HEK293 (cell line): Measurements from ENCODE around the gene SLCO4A1.

ENCODE experiments used
- KLF16 ChIP-seq: fragments of 450-650 bp; formaldehyde crosslinking; IDR thresholded peaks from 2 replicates; pipeline ENCODE4 v1.5.1; 2017; ENCODE audit warnings: missing biosample characterization, missing genetic modification characterization
- KLF8 ChIP-seq: fragments of 450-650 bp; formaldehyde crosslinking; IDR thresholded peaks from 2 replicates; pipeline ENCODE4 v1.5.1; 2016; ENCODE audit warnings: missing biosample characterization, missing genetic modification characterization
- REPIN1 ChIP-seq: fragments of 450-650 bp; formaldehyde crosslinking; IDR thresholded peaks from 2 replicates; pipeline ENCODE4 v1.5.1; 2017; ENCODE audit warnings: missing biosample characterization, missing genetic modification characterization, low read depth
- SP3 ChIP-seq: fragments of 450-650 bp; formaldehyde crosslinking; IDR thresholded peaks from 2 replicates; pipeline ENCODE4 v1.5.1; 2016; ENCODE audit warnings: missing biosample characterization, missing genetic modification characterization
- ZBTB20 ChIP-seq: fragments of 450-650 bp; formaldehyde crosslinking; IDR thresholded peaks from 2 replicates; pipeline ENCODE4 v1.5.1; 2016; ENCODE audit warnings: missing biosample characterization, missing genetic modification characterization
- ZFHX2 ChIP-seq: fragments of 450-650 bp; formaldehyde crosslinking; conservative IDR thresholded peaks from 2 replicates; pipeline ENCODE4 v1.5.1; 2016; ENCODE audit warnings: missing biosample characterization, missing genetic modification characterization
- ZNF138 ChIP-seq: fragments of 450-650 bp; formaldehyde crosslinking; IDR thresholded peaks from 2 replicates; pipeline ENCODE4 v1.5.1; 2016; ENCODE audit warnings: missing biosample characterization, missing genetic modification characterization, borderline replicate concordance
- ZNF175 ChIP-seq: fragments of 450-650 bp; formaldehyde crosslinking; IDR thresholded peaks from 2 replicates; pipeline ENCODE4 v1.5.1; 2016; ENCODE audit warnings: missing biosample characterization, missing genetic modification characterization
- ZNF211 ChIP-seq: fragments of 450-650 bp; formaldehyde crosslinking; IDR thresholded peaks from 2 replicates; pipeline ENCODE4 v1.5.1; 2016; ENCODE audit warnings: low read depth, missing biosample characterization, missing genetic modification characterization
- ZNF223 ChIP-seq: fragments of 450-650 bp; formaldehyde crosslinking; IDR thresholded peaks from 2 replicates; pipeline ENCODE4 v1.5.1; 2016; ENCODE audit warnings: missing biosample characterization, missing genetic modification characterization
- ZNF239 ChIP-seq: fragments of 450-650 bp; formaldehyde crosslinking; IDR thresholded peaks from 2 replicates; pipeline ENCODE4 v1.5.1; 2016; ENCODE audit warnings: missing biosample characterization, missing genetic modification characterization
- ZNF335 ChIP-seq: fragments of 450-650 bp; formaldehyde crosslinking; conservative IDR thresholded peaks from 2 replicates; pipeline ENCODE4 v1.5.1; 2016; ENCODE audit warnings: missing biosample characterization, missing genetic modification characterization
- ZNF341 ChIP-seq: fragments of 450-650 bp; formaldehyde crosslinking; IDR thresholded peaks from 2 replicates; pipeline ENCODE4; 2016; ENCODE audit warnings: low read depth, missing biosample characterization, missing genetic modification characterization
- ZNF350 ChIP-seq: fragments of 450-650 bp; formaldehyde crosslinking; IDR thresholded peaks from 2 replicates; pipeline ENCODE4 v1.5.0; 2017; ENCODE audit warnings: missing biosample characterization, mild to moderate bottlenecking, missing genetic modification characterization
- ZNF366 ChIP-seq: fragments of 450-650 bp; formaldehyde crosslinking; conservative IDR thresholded peaks from 2 replicates; pipeline ENCODE4 v1.5.1; 2016; ENCODE audit warnings: missing biosample characterization, missing genetic modification characterization
- ZNF416 ChIP-seq: fragments of 450-650 bp; formaldehyde crosslinking; IDR thresholded peaks from 2 replicates; pipeline ENCODE4 v1.5.1; 2016; ENCODE audit warnings: missing biosample characterization, missing genetic modification characterization
- ZNF473 ChIP-seq: fragments of 450-650 bp; formaldehyde crosslinking; IDR thresholded peaks from 2 replicates; pipeline ENCODE4 v1.5.1; 2017; ENCODE audit warnings: missing biosample characterization, missing genetic modification characterization
- ZNF555 ChIP-seq: fragments of 450-650 bp; formaldehyde crosslinking; conservative IDR thresholded peaks from 2 replicates; pipeline ENCODE4 v1.5.1; 2017; ENCODE audit warnings: missing biosample characterization, mild to moderate bottlenecking, missing genetic modification characterization, inconsistent platforms
- ZNF561 ChIP-seq: fragments of 450-650 bp; IDR thresholded peaks from 2 replicates; pipeline ENCODE4 v1.5.1; 2018; ENCODE audit warnings: missing biosample characterization, missing genetic modification characterization, borderline replicate concordance
- ZNF596 ChIP-seq: fragments of 450-650 bp; IDR thresholded peaks from 2 replicates; pipeline ENCODE4 v1.5.0; 2018; ENCODE audit warnings: missing biosample characterization, mild to moderate bottlenecking, missing genetic modification characterization, moderate library complexity
- ZNF610 ChIP-seq: fragments of 450-650 bp; formaldehyde crosslinking; IDR thresholded peaks from 2 replicates; pipeline ENCODE4 v1.5.1; 2016; ENCODE audit warnings: missing biosample characterization, missing genetic modification characterization, borderline replicate concordance
- ZNF624 ChIP-seq: fragments of 450-650 bp; formaldehyde crosslinking; IDR thresholded peaks from 2 replicates; pipeline ENCODE4 v1.5.1; 2017; ENCODE audit warnings: missing biosample characterization, missing genetic modification characterization
- ZNF629 ChIP-seq: fragments of 450-650 bp; formaldehyde crosslinking; IDR thresholded peaks from 2 replicates; pipeline ENCODE4 v1.5.1; 2017; ENCODE audit warnings: missing biosample characterization, missing genetic modification characterization
- ZNF776 ChIP-seq: fragments of 450-650 bp; formaldehyde crosslinking; IDR thresholded peaks from 2 replicates; pipeline ENCODE4 v1.5.0; 2017; ENCODE audit warnings: missing biosample characterization, missing genetic modification characterization, borderline replicate concordance
- ZXDB ChIP-seq: fragments of 450-650 bp; formaldehyde crosslinking; IDR thresholded peaks from 2 replicates; pipeline ENCODE4 v1.5.1; 2016; ENCODE audit warnings: missing biosample characterization, missing genetic modification characterization
- TF ChIP-seq, protein P1 (sequence below): fragments of 450-650 bp; IDR thresholded peaks from 2 replicates; pipeline ENCODE4 v1.5.1; 2018; ENCODE audit warnings: missing biosample characterization, missing genetic modification characterization
- TF ChIP-seq, protein P2 (sequence below): fragments of 450-650 bp; formaldehyde crosslinking; IDR thresholded peaks from 2 replicates; pipeline ENCODE4 v1.5.1; 2016; ENCODE audit warnings: missing biosample characterization, missing genetic modification characterization, borderline replicate concordance
- TF ChIP-seq, protein P3 (sequence below): fragments of 450-650 bp; formaldehyde crosslinking; IDR thresholded peaks from 2 replicates; pipeline ENCODE4 v1.5.1; 2017; ENCODE audit warnings: missing biosample characterization, missing genetic modification characterization
- TF ChIP-seq, protein P4 (sequence below): fragments of 450-650 bp; formaldehyde crosslinking; IDR thresholded peaks from 2 replicates; pipeline ENCODE4 v1.5.1; 2017; ENCODE audit warnings: missing biosample characterization, missing genetic modification characterization
- TF ChIP-seq, protein P5 (sequence below): fragments of 450-650 bp; formaldehyde crosslinking; IDR thresholded peaks from 2 replicates; pipeline ENCODE4 v1.5.1; 2016; ENCODE audit warnings: missing biosample characterization, missing genetic modification characterization

Gene SLCO4A1

DNA sequence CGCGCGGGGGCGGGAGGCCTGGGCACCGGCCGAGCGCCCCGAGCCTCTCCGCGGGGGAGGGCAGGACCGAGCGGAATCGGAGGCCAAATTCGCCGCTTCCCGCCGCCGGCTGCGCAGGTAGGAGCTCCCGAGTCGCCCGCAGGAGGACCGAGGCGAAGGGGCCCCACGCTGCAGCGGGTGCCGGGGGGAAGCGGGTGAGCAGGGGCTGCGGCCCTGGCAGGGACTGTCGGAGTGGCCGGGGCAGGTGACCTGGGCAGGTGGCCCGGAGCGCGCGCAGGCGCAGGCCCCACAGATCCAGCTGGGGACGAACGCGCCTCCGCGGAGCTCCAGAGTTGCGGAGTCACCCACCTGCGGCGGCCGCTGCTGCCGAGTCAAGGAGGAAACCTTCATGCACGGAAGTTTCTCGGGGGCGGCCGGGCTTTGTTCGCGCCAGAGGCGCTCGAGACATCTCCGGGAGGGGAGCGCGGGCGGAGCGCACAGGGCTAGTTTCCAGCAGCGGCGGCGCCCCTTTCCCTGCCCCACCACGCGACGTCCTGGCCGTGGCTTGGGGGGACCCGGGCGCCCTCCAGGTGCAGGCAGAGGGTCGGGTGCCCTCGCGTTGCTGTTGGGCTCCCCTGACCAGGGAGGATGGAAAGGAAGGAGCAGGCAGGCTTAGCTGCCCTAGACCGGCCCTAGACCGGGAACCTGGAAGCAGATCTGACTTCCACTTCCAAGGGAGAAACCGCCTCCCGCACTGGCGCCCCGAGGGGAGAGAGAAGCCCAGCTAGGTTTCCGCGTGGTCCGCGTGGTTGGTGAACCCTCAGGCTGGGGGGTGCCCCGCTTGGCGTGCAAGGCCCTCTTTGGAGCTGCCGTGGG lies 590 bp downstream of the SLCO4A1 start (continued):
- TF ChIP-seq ZNF610, result no peak
- no peak for TF ChIP-seq ZNF350 (tag by site-specific recombination)
- no peak for TF ChIP-seq REPIN1 (tag by site-specific recombination)
- no peak for TF ChIP-seq ZNF776 (tag by site-specific recombination)
- no peak for TF ChIP-seq ZNF473
- no peak for TF ChIP-seq ZNF555 (tag by site-specific recombination)
- TF ChIP-seq ZNF239, result no peak
- TF ChIP-seq SP3 (tag by site-specific recombination), result no peak
- TF ChIP-seq ZNF561, result no peak
- TF ChIP-seq, protein P1, sequence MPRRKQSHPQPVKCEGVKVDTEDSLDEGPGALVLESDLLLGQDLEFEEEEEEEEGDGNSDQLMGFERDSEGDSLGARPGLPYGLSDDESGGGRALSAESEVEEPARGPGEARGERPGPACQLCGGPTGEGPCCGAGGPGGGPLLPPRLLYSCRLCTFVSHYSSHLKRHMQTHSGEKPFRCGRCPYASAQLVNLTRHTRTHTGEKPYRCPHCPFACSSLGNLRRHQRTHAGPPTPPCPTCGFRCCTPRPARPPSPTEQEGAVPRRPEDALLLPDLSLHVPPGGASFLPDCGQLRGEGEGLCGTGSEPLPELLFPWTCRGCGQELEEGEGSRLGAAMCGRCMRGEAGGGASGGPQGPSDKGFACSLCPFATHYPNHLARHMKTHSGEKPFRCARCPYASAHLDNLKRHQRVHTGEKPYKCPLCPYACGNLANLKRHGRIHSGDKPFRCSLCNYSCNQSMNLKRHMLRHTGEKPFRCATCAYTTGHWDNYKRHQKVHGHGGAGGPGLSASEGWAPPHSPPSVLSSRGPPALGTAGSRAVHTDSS (tag by site-specific recombination), result no peak
- no peak for TF ChIP-seq ZNF629
- TF ChIP-seq ZNF211 (tag by site-specific recombination), result no peak
- TF ChIP-seq ZXDB (tag by site-specific recombination), result peak; percentile 36
- no peak for TF ChIP-seq KLF8
- TF ChIP-seq ZNF175 (tag by site-specific recombination), result no peak
- TF ChIP-seq ZNF416 (tag by site-specific recombination), result no peak
- 0 out of 2 replicates have a peak, but pooled peaks have one; percentile 61 for TF ChIP-seq KLF16 (tag by site-specific recombination)
- no peak for TF ChIP-seq ZFHX2 (tag by site-specific recombination)
- TF ChIP-seq ZBTB20 (tag by site-specific recombination), result peak; percentile 86
- no peak for TF ChIP-seq ZNF138 (tag by site-specific recombination)
- TF ChIP-seq ZNF335, result peak; percentile 81
- TF ChIP-seq, protein P2, sequence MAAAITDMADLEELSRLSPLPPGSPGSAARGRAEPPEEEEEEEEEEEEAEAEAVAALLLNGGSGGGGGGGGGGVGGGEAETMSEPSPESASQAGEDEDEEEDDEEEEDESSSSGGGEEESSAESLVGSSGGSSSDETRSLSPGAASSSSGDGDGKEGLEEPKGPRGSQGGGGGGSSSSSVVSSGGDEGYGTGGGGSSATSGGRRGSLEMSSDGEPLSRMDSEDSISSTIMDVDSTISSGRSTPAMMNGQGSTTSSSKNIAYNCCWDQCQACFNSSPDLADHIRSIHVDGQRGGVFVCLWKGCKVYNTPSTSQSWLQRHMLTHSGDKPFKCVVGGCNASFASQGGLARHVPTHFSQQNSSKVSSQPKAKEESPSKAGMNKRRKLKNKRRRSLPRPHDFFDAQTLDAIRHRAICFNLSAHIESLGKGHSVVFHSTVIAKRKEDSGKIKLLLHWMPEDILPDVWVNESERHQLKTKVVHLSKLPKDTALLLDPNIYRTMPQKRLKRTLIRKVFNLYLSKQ (tag by site-specific recombination), result no peak
- no peak for TF ChIP-seq ZNF596 (tag by site-specific recombination)
- TF ChIP-seq ZNF366 (tag by site-specific recombination), result no peak
- no peak for TF ChIP-seq ZNF624
- no peak for TF ChIP-seq ZNF341 (tag by site-specific recombination)
- TF ChIP-seq, protein P3, sequence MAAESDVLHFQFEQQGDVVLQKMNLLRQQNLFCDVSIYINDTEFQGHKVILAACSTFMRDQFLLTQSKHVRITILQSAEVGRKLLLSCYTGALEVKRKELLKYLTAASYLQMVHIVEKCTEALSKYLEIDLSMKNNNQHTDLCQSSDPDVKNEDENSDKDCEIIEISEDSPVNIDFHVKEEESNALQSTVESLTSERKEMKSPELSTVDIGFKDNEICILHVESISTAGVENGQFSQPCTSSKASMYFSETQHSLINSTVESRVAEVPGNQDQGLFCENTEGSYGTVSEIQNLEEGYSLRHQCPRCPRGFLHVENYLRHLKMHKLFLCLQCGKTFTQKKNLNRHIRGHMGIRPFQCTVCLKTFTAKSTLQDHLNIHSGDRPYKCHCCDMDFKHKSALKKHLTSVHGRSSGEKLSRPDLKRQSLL, result no peak
- TF ChIP-seq, protein P4, sequence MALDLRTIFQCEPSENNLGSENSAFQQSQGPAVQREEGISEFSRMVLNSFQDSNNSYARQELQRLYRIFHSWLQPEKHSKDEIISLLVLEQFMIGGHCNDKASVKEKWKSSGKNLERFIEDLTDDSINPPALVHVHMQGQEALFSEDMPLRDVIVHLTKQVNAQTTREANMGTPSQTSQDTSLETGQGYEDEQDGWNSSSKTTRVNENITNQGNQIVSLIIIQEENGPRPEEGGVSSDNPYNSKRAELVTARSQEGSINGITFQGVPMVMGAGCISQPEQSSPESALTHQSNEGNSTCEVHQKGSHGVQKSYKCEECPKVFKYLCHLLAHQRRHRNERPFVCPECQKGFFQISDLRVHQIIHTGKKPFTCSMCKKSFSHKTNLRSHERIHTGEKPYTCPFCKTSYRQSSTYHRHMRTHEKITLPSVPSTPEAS (tag by site-specific recombination), result no peak
- no peak for TF ChIP-seq ZNF223 (tag by site-specific recombination)
- TF ChIP-seq, protein P5, sequence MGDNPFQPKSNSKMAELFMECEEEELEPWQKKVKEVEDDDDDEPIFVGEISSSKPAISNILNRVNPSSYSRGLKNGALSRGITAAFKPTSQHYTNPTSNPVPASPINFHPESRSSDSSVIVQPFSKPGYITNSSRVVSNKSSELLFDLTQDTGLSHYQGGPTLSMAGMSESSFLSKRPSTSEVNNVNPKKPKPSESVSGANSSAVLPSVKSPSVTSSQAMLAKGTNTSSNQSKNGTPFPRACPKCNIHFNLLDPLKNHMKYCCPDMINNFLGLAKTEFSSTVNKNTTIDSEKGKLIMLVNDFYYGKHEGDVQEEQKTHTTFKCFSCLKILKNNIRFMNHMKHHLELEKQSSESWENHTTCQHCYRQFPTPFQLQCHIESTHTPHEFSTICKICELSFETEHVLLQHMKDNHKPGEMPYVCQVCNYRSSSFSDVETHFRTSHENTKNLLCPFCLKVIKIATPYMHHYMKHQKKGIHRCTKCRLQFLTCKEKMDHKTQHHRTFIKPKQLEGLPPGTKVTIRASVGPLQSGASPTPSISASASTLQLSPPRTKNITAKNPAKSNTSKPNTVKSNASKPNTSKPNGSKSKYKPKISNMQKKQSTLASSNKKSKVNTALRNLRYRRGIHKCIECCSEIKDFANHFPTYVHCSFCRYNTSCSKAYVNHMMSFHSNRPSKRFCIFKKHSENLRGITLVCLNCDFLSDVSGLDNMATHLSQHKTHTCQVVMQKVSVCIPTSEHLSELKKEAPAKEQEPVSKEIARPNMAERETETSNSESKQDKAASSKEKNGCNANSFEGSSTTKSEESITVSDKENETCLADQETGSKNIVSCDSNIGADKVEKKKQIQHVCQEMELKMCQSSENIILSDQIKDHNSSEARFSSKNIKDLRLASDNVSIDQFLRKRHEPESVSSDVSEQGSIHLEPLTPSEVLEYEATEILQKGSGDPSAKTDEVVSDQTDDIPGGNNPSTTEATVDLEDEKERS, result no peak
